B cell (primary cell): ENCODE results near the gene CDC42BPA.
"Not testable (repeated sequence)": the region's sequence is repeated elsewhere in the genome, so short reads cannot be mapped to it uniquely, and the experiment has no call there.

Experiments used
- CTCF ChIP-seq: fragments of 200-600 bp; IDR thresholded peaks from one replicate; pipeline ENCODE4 v1.8.0; 2022; ENCODE audit warnings: antibody characterized with exemption, mild to moderate bottlenecking
- EZH2 ChIP-seq: IDR thresholded peaks from 2 replicates; pipeline ENCODE4 v1.6.1; 2012; ENCODE audit warnings: borderline replicate concordance, low read depth, mild to moderate bottlenecking, moderate library complexity, low read length; ENCODE audit not compliant: insufficient read depth, poor library complexity, severe bottlenecking

GRCh38 chr1:227105291-227105690, 213.0 kb downstream of the CDC42BPA start:
- not testable (repeated sequence) for TF ChIP-seq CTCF, EZH2
